ENCODE results near the gene LY6G6F. TPM values are rescaled to one million over a fixed set of nuclear protein-coding genes. Genes with fewer than 3 reads are reported as not detected.

Gene LY6G6F
- total RNA-seq, 1 donor from 2014 or later = not detected

DNA sequence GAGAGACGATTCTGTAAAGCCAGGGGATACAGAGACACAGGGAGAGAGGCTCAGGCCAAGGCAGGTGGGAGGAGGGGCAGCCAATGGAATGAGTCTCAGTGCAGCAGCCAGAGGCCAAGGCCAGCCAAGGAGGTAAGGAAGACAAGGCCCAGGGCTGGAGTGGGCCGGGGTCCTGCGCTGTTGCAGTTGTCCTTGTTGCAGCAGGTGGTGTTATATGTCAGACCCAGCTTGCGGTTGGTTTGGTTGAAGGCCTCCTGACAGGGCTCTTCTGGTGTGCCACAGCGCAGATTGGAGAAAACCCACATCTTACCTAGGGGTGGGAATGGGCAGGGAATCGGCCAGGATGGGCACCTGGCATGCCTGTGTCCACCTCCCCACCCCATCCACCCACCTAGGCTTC is 12.3 kb downstream of the LY6G6F start:
- no peak overlapping the region for H3K4me3 Mint-ChIP-seq (ENCODE audit: low read depth)
- peaks cover 22% of the 10 kb centered on the region for H3K4me1 Mint-ChIP-seq (ENCODE audit: low read depth)
- no peak for DNase-seq (ENCODE audit: low spot score, unreplicated experiment)
- TF ChIP-seq, protein P1, sequence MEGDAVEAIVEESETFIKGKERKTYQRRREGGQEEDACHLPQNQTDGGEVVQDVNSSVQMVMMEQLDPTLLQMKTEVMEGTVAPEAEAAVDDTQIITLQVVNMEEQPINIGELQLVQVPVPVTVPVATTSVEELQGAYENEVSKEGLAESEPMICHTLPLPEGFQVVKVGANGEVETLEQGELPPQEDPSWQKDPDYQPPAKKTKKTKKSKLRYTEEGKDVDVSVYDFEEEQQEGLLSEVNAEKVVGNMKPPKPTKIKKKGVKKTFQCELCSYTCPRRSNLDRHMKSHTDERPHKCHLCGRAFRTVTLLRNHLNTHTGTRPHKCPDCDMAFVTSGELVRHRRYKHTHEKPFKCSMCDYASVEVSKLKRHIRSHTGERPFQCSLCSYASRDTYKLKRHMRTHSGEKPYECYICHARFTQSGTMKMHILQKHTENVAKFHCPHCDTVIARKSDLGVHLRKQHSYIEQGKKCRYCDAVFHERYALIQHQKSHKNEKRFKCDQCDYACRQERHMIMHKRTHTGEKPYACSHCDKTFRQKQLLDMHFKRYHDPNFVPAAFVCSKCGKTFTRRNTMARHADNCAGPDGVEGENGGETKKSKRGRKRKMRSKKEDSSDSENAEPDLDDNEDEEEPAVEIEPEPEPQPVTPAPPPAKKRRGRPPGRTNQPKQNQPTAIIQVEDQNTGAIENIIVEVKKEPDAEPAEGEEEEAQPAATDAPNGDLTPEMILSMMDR (IDR thresholded peaks at IDR 0.05; ENCODE audit: unreplicated experiment) = no peak
- H3K27ac Mint-ChIP-seq = peak overlapping the region; percentile 65
- no peaks in the 10 kb centered on the region for H3K9me3 Mint-ChIP-seq (ENCODE audit: low read depth)
- H3K36me3 Mint-ChIP-seq (ENCODE audit: insufficient read depth) = peaks cover under 1% of the 10 kb centered on the region
- H3K27me3 Mint-ChIP-seq = no peaks in the 10 kb centered on the region

DNA sequence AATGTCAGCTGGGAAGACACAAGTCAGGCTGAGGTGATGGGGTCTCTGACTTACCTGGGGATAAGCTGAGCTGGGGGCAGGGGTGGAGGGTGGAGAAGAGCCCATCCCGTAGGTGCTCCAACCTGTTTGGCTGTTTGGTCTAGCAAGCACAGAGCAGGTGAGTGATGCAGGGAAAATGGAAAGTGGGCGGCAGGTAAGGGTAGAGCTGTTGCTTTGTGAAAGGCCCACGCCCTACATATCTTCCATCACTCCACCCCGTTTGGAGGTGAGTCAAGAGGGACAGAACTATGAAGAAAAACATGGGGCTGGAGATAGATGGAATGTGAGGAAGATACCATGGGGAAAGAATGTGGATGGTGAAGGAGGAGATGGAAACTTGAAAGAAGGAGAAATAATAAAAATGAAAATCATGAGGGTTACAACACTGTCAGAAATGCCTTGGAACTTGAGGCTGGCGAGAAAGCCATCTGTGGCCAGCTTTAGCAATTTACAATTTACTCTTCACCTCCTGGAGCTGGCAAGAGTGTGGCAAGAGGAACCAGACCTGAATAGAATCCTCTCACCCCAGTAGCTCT is 13.6 kb downstream of the LY6G6F start:
- peaks cover 7% of the 10 kb centered on the region for H3K36me3 Mint-ChIP-seq (ENCODE audit: insufficient read depth)
- TF ChIP-seq, protein P1 (IDR thresholded peaks at IDR 0.05; ENCODE audit: unreplicated experiment) = no peak
- H3K27ac Mint-ChIP-seq = no peak overlapping the region
- no peaks in the 10 kb centered on the region for H3K27me3 Mint-ChIP-seq
- peaks cover 17% of the 10 kb centered on the region for H3K4me1 Mint-ChIP-seq (ENCODE audit: low read depth)
- no peak overlapping the region for H3K4me3 Mint-ChIP-seq (ENCODE audit: low read depth)
- no peak for DNase-seq (ENCODE audit: low spot score, unreplicated experiment)
- H3K9me3 Mint-ChIP-seq (ENCODE audit: low read depth) = no peaks in the 10 kb centered on the region

DNA sequence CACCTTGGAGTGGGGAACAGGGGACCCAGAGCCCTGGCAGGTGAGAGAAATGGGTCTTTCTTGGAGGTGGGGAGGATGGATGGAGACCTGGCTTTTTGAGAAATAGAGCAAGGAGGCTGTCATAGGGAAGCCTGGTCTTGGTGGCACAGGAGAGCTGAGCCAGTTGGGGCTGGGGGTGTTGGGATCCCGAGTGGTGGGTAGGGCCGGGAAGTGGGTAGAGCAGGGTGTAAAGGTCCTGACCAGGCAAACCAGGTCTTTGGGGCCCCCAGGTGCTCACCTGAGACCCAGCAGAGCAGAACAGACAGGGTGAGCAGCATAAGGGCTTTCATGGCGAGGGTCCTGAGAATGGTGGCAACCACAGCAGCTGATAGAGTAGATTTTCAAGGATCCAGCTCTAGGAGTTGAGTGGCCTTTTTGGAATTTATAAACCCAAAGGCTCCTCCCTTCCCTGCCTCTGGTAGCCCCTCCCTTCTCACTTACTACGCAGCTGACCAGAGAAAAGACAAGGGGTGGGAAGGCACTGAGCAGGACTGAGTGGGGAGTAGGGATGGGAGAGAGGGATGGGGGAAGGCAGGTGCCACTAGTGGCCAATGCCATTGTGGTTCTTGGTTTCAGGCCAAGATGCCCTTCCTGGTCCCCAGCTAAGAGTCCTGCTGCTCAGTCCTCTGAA is 14.8 kb downstream of the LY6G6F start, which contains the start of gene LY6G6C:
Gene LY6G6C (minus strand): TSS at position 396 of the 670 bp plus-strand sequence. CDS start 67 bp downstream, at position 329.
- Mint-ChIP-seq H3K9me3 (ENCODE audit: low read depth) (no peaks in the 10 kb centered on the region), H3K4me3 (ENCODE audit: low read depth) (no peak within 1 kb of the TSS), H3K4me1 (ENCODE audit: low read depth) (peaks cover 17% of the 10 kb centered on the region), H3K27ac (no peak within 1 kb of the TSS), H3K36me3 (ENCODE audit: insufficient read depth) (peaks cover 15% of the 10 kb centered on the region), H3K27me3 (no peaks in the 10 kb centered on the region)
- no peak for DNase-seq (ENCODE audit: low spot score, unreplicated experiment)
- TF ChIP-seq, protein P1 (IDR thresholded peaks at IDR 0.05; ENCODE audit: unreplicated experiment) = no peak

DNA sequence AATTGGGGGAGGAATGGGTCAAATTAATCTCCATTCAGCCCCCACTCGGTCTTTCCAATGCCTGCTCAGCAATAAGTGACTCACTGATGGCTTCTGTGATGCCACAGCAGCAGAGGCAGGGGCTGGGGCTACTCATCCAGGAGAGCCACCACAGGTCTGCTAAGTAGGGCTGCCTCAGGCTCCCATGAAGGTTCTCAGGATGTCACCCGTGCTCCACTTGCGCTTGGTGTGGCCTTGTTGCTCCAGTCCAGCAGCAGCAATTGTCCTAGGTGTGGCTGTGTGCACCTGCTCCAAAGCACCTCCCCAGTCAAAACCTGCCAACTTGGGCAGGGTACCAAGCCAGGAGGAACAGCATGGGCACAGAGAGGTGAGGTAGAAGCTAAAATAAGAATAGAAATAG is 15.5 kb downstream of the LY6G6F start:
- H3K27ac Mint-ChIP-seq = no peak overlapping the region
- TF ChIP-seq, protein P1 (IDR thresholded peaks at IDR 0.05; ENCODE audit: unreplicated experiment) = no peak
- no peaks in the 10 kb centered on the region for H3K27me3 Mint-ChIP-seq
- no peak overlapping the region for H3K4me3 Mint-ChIP-seq (ENCODE audit: low read depth)
- H3K36me3 Mint-ChIP-seq (ENCODE audit: insufficient read depth) = peaks cover 21% of the 10 kb centered on the region
- DNase-seq (ENCODE audit: low spot score, unreplicated experiment) = no peak
- no peaks in the 10 kb centered on the region for H3K9me3 Mint-ChIP-seq (ENCODE audit: low read depth)
- H3K4me1 Mint-ChIP-seq (ENCODE audit: low read depth) = peaks cover 17% of the 10 kb centered on the region

DNA sequence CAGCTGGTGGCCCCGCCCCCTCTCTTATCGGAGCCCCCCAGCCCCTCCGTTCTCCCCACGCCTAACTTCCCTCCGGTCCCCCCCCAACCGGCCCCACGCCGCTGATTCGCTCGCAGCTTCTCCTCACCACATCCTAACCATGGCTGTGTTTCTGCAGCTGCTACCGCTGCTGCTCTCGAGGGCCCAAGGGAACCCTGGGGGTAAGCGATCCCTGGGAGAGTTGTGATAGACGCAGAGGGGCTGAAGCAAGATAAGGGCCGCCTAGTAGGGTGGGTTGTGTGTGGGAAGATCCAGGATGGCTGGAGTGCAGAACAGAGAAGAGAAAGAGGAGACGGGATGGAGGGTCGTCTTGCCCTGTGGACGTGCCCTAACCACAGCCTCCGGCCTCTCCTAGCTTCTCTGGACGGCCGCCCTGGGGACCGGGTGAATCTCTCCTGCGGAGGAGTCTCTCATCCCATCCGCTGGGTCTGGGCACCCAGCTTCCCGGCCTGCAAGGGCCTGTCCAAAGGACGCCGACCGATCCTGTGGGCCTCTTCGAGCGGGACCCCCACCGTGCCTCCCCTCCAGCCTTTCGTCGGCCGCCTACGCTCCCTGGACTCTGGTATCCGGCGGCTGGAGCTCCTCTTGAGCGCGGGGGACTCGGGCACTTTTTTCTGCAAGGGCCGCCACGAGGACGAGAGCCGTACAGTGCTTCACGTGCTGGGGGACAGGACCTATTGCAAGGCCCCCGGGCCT is 16.7 kb downstream of the LY6G6F start, which contains the start of gene MPIG6B:
Gene MPIG6B (plus strand): TSS at position 129 of the 735 bp plus-strand sequence. CDS start 11 bp downstream, at position 140.
- peaks cover 5% of the 10 kb centered on the region for H3K4me1 Mint-ChIP-seq (ENCODE audit: low read depth)
- H3K9me3 Mint-ChIP-seq (ENCODE audit: low read depth) = no peaks in the 10 kb centered on the region
- peaks cover 25% of the 10 kb centered on the region for H3K36me3 Mint-ChIP-seq (ENCODE audit: insufficient read depth)
- TF ChIP-seq, protein P1 (IDR thresholded peaks at IDR 0.05; ENCODE audit: unreplicated experiment) = no peak
- peak within 1 kb of the TSS; percentile 74 for H3K27ac Mint-ChIP-seq
- DNase-seq (ENCODE audit: low spot score, unreplicated experiment) = no peak
- H3K27me3 Mint-ChIP-seq = no peaks in the 10 kb centered on the region
- H3K4me3 Mint-ChIP-seq (ENCODE audit: low read depth) = no peak within 1 kb of the TSS
